GM18520 (cell line): ENCODE data around the gene ZNF69.

Experiments
- ATAC-seq: cut with Tn5 transposase; IDR thresholded peaks from one replicate; pipeline ENCODE4 v1.9.1; 2021; ENCODE audit not compliant: unreplicated experiment

Gene ZNF69

DNA sequence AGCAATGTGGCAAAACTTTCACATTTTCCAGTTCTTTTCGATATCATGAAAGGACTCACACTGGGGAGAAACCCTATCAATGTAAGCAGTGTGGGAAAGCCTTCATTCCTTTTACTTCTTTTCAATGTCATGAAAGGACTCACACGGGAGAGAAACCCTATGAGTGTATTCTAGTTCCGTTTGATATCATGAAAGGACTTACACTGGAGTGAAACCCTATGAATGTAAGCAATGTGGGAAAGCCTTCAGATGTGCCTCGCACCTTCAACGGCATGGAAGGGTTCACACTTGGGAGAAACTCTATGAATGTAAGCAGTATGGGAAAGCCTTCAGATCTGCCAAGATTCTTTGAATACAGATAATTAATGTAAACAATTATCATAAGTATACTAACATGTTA, 62.7 kb downstream of the ZNF69 start:
- ATAC-seq: no peak
